Endothelial cell of umbilical vein (primary cell): ENCODE data around the gene STAT5B. TPM values are rescaled to one million over a fixed set of nuclear protein-coding genes. Genes with fewer than 3 reads are reported as not detected.

Experiments used
- BruUV-seq: library from RNA; stranded (reverse); fragments of 400-500 nt; replicated peaks from 2 replicates; lab custom pipeline; 2021; lab: Mats Ljungman, UMichigan
- CTCF ChIA-PET: fragments of 300-600, 350-600 bp; sonication (Branson Sonifier 250); formaldehyde crosslinking; loops from one replicate; lab custom pipeline; 2021; ENCODE audit warnings: antibody characterized with exemption, inconsistent platforms; lab: Charles Lee
- POLR2A ChIA-PET: fragments of 300-600, 350-600 bp; sonication (Branson Sonifier 250); formaldehyde crosslinking; loops from one replicate; lab custom pipeline; 2021; ENCODE audit warnings: antibody characterized with exemption, inconsistent platforms; lab: Charles Lee
- DNase-seq: peaks from one replicate; pipeline ENCODE4 v3.0.0-alpha.2; 2011; ENCODE audit warnings: low read depth, low spot score
- FAIRE-seq: peaks from 2 replicates; lab custom pipeline; 2011; peaks lifted over from hg19 to GRCh38; lab: Jason Lieb, UNC
- H2AFZ ChIP-seq: 2 replicates; pipeline ENCODE4 v1.6.0; 2012; ENCODE audit warnings: low read depth, low read length, control low read depth, inconsistent platforms
- H3K27ac ChIP-seq: 2 replicates; pipeline ENCODE4 v1.5.1; 2011; ENCODE audit warnings: low read depth, mild to moderate bottlenecking, control low read depth, low read length, moderate library complexity; ENCODE audit not compliant: insufficient read depth
- H3K27me3 ChIP-seq, 2 experiments: 2 replicates each; pipeline versions ENCODE4 v1.6.0 to v1.6.1; 2011; ENCODE audit warnings: low read length in 2 of 2, mixed read lengths in 1 of 2; ENCODE audit not compliant: control insufficient read depth in 2 of 2, insufficient read depth in 2 of 2
- H3K36me3 ChIP-seq, 2 experiments: 2 replicates in 1 of 2; 3 replicates in 1 of 2; pipeline ENCODE4 v1.5.1; 2011; ENCODE audit warnings: low read length in 2 of 2, mild to moderate bottlenecking in 1 of 2, moderate library complexity in 1 of 2; ENCODE audit not compliant: control insufficient read depth in 2 of 2, insufficient read depth in 2 of 2; ENCODE audit errors: extremely low read depth in 1 of 2
- H3K4me1 ChIP-seq: 3 replicates; pipeline ENCODE4 v1.5.1; 2011; ENCODE audit warnings: mild to moderate bottlenecking, low read length; ENCODE audit not compliant: control insufficient read depth, insufficient read depth; ENCODE audit errors: extremely low read depth
- H3K4me2 ChIP-seq: 2 replicates; pipeline ENCODE4 v1.6.1; 2011; ENCODE audit warnings: low read length, control low read depth, mixed read lengths; ENCODE audit not compliant: insufficient read depth
- H3K4me3 ChIP-seq, 3 experiments: fragments of 200-600 bp in 1 of 3; sonication (generic), shearing (Covaris generic) in 1 of 3; replicated peaks in 1 of 3; 2 replicates each; pipeline ENCODE4 v1.5.1; 2011 to 2016; ENCODE audit warnings: control low read depth in 3 of 3, low read length in 3 of 3, mild to moderate bottlenecking in 2 of 3, inconsistent platforms in 1 of 3, low read depth in 1 of 3, moderate library complexity in 1 of 3; ENCODE audit not compliant: insufficient read depth in 1 of 3
- H3K79me2 ChIP-seq: 2 replicates; pipeline ENCODE4 v1.6.0; 2012; ENCODE audit warnings: low read length, inconsistent platforms; ENCODE audit not compliant: control insufficient read depth, insufficient read depth
- H3K9ac ChIP-seq: replicated peaks from 2 replicates; pipeline ENCODE3; 2011; ENCODE audit warnings: low read length, control low read depth; ENCODE audit not compliant: insufficient read depth; ENCODE audit errors: extremely low read depth
- H3K9me1 ChIP-seq: replicated peaks from 3 replicates; pipeline ENCODE4 v1.6.0; 2011; ENCODE audit warnings: mild to moderate bottlenecking, low read length; ENCODE audit not compliant: control insufficient read depth, insufficient read depth; ENCODE audit errors: extremely low read depth
- H3K9me3 ChIP-seq: replicated peaks from 2 replicates; pipeline ENCODE4 v1.5.1; 2012; ENCODE audit warnings: low read length, inconsistent platforms; ENCODE audit not compliant: control insufficient read depth, insufficient read depth
- H4K20me1 ChIP-seq: replicated peaks from 2 replicates; pipeline ENCODE3; 2011; ENCODE audit warnings: mild to moderate bottlenecking, low read length; ENCODE audit not compliant: control insufficient read depth, insufficient read depth; ENCODE audit errors: extremely low read depth
- EZH2 ChIP-seq: IDR thresholded peaks from 2 replicates; pipeline ENCODE4 v1.6.1; 2012; ENCODE audit warnings: borderline replicate concordance, low read depth, mild to moderate bottlenecking, moderate library complexity, low read length, inconsistent platforms; ENCODE audit not compliant: severe bottlenecking
- FOS ChIP-seq: IDR thresholded peaks from 2 replicates; pipeline ENCODE4 v1.6.1; 2011; ENCODE audit warnings: mild to moderate bottlenecking, low read length, moderate library complexity, borderline replicate concordance; ENCODE audit not compliant: insufficient read depth
- GATA2 ChIP-seq: IDR thresholded peaks from 2 replicates; pipeline ENCODE4 v1.7.0; 2011; ENCODE audit warnings: low read depth, mild to moderate bottlenecking, moderate library complexity, mixed read lengths, low read length; ENCODE audit not compliant: insufficient read length, insufficient read depth
- JUN ChIP-seq: IDR thresholded peaks from 2 replicates; pipeline ENCODE4 v1.6.1; 2011; ENCODE audit warnings: borderline replicate concordance, low read depth; ENCODE audit not compliant: insufficient read length, insufficient read depth
- MYC ChIP-seq: IDR thresholded peaks from one replicate; pipeline ENCODE4 v1.6.1; 2011; ENCODE audit warnings: mild to moderate bottlenecking, low read depth, low read length
- POLR2A ChIP-seq: IDR thresholded peaks from 2 replicates; pipeline ENCODE4 v1.6.1; 2012; ENCODE audit warnings: low read depth, mild to moderate bottlenecking, control low read depth, low read length
- POLR2AphosphoS5 ChIP-seq: IDR thresholded peaks from 2 replicates; pipeline ENCODE4 v1.6.1; 2012; ENCODE audit warnings: low read depth, mild to moderate bottlenecking, control low read depth, low read length, moderate library complexity; ENCODE audit not compliant: insufficient read depth
- dilution Hi-C: fragments of 300-500 bp; cut with MboI; formaldehyde crosslinking; loops from one replicate; pipeline ENCODE4 v1.15.0; 2019; ENCODE audit warnings: low sequenced_read_pairs; ENCODE audit not compliant: extremely low pct_ligation_motif_present
- intact Hi-C: fragments of 100-400 bp; cut with micrococcal nuclease; formaldehyde crosslinking; loops from one replicate; pipeline ENCODE4 v1.10.0; 2022
- polyA plus RNA-seq, 4 experiments: library from polyadenylated mRNA; depleted of rRNA in 3 of 4; stranded (reverse) in 3 of 4; unstranded in 1 of 4; fragments of >200 nt; gene quantifications; 2 replicates each; pipeline versions ENCODE4 v1.2.1 to v1.2.3, GENCODE V29; 2011 to 2012; ENCODE audit warnings: missing spikeins in 1 of 4
- total RNA-seq: library from RNA; stranded (reverse); gene quantifications from 2 replicates; pipeline ENCODE4 v1.2.3, GENCODE V29; 2021
- TF ChIP-seq, protein P1 (sequence below), 2 donors: IDR thresholded peaks; 1 replicate in 1 of 2; 2 replicates in 1 of 2; pipeline ENCODE4 v1.5.1; 2011; ENCODE audit warnings: low read length in 2 of 2, mild to moderate bottlenecking in 2 of 2, moderate library complexity in 2 of 2, control low read depth in 1 of 2, inconsistent platforms in 1 of 2, low read depth in 1 of 2; ENCODE audit not compliant: insufficient read depth in 1 of 2; ENCODE audit errors: extremely low read depth in 1 of 2
- TF ChIP-seq, protein P2 (sequence below): IDR thresholded peaks from 2 replicates; pipeline ENCODE4 v1.6.1; 2011; ENCODE audit not compliant: insufficient read depth, insufficient read length

The STAT5B gene
- total and polyA plus RNA-seq, 2 donors (not counting 3 experiments of a cell fraction or from before 2014, with no cell fraction given): 43.3 to 53.7 TPM

DNA sequence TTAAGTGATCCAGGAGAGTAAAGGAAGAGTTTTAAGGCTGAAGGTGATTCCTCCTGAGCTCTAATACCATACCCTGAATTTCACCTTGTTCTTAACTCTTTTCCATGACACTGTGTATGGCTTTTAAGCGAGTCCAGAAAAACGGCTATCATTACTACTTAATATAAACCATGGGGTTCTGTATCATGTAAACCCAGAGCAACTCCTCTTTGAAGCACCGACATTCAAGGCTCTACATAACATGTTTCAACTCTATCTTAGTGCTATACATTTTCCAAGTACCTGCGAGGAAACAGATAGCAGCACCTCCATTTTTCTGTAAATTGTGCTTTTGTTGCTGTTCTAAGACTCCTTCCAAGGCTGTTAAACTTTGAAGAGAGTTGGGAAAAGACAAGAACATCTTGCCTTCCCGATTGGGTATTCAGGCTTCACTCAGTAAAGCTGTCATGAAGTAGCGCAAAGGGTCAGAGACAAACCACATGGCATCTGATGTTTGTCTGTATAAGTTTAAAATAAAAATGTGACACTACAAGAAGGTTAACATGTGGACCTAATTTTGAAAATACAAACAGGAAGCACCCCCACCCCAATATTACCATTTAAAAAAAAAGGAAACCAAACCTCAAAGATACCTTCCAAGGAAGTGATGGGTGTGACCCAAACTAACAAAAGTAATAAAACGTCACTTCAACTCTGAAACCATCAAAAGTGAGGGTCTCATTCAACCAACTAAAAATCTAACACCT, 3.9 kb downstream of the STAT5B start:
- peaks cover 14% of the 10 kb centered on the region for H3K4me1 ChIP-seq
- H3K9me3 ChIP-seq: no peaks in the 10 kb centered on the region
- ChIA-PET CTCF (interaction anchor here (1.6 kb wide), 1 partner anchor 50 kb away, joined by 5 read pairs; no protein-coding TSS in a partner anchor), POLR2A (no interaction called here)
- no TSS peak for BruUV-seq
- H3K36me3 ChIP-seq: no peaks in the 10 kb centered on the region
- no peaks in the 10 kb centered on the region for H3K27me3 ChIP-seq
- peaks cover 72% of the 10 kb centered on the region for H3K79me2 ChIP-seq
- H2AFZ ChIP-seq: no peak overlapping the region
- dilution Hi-C loops: no loop called here
- H4K20me1 ChIP-seq: no peaks in the 10 kb centered on the region
- H3K27ac ChIP-seq: no peak overlapping the region
- TF ChIP-seq, protein P1, sequence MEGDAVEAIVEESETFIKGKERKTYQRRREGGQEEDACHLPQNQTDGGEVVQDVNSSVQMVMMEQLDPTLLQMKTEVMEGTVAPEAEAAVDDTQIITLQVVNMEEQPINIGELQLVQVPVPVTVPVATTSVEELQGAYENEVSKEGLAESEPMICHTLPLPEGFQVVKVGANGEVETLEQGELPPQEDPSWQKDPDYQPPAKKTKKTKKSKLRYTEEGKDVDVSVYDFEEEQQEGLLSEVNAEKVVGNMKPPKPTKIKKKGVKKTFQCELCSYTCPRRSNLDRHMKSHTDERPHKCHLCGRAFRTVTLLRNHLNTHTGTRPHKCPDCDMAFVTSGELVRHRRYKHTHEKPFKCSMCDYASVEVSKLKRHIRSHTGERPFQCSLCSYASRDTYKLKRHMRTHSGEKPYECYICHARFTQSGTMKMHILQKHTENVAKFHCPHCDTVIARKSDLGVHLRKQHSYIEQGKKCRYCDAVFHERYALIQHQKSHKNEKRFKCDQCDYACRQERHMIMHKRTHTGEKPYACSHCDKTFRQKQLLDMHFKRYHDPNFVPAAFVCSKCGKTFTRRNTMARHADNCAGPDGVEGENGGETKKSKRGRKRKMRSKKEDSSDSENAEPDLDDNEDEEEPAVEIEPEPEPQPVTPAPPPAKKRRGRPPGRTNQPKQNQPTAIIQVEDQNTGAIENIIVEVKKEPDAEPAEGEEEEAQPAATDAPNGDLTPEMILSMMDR (IDR thresholded peaks at IDR 0.05; ENCODE audit: extremely low read depth in 1 of 2, insufficient read depth in 1 of 2, low read depth in 1 of 2, low read length in 2 of 2): no peak
- TF ChIP-seq MYC (no peak), POLR2AphosphoS5 (no peak), JUN (no peak), EZH2 (no peak), GATA2 (no peak), FOS (no peak), POLR2A (no peak)
- TF ChIP-seq, protein P2, sequence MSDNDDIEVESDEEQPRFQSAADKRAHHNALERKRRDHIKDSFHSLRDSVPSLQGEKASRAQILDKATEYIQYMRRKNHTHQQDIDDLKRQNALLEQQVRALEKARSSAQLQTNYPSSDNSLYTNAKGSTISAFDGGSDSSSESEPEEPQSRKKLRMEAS: no peak
- no peak overlapping the region for H3K4me2 ChIP-seq
- no peak overlapping the region for H3K4me3 ChIP-seq
- no peak overlapping the region for H3K9ac ChIP-seq
- FAIRE-seq: no peak
- intact Hi-C loops: loop anchor here (10.0 kb wide), 1 partner anchor 138 kb away; no protein-coding TSS in a partner anchor
- H3K9me1 ChIP-seq: no peaks in the 10 kb centered on the region
- DNase-seq: no peak
